ENCODE results near the gene KRT71. TPM values are rescaled to one million over a fixed set of nuclear protein-coding genes. Genes with fewer than 3 reads are reported as not detected.

The KRT71 gene
- total and polyA plus RNA-seq, 2 of the 8 experiments (the other 6 are each of a cell fraction or from before 2014, with no cell fraction given): not detected

GRCh38 chr12:52561880-52562449 lies 9.0 kb upstream of the KRT71 start:
- DNase-seq (ENCODE audit: low read depth in 1 of 2, low spot score in 2 of 2): no peak
- Histone ChIP-seq H3K4me2 (ENCODE audit: insufficient read depth in 1 of 2, low read depth in 2 of 2, low read length in 2 of 2) (no peak overlapping the region), H2BK15ac (ENCODE audit: low read length) (no peak overlapping the region), H4K8ac (ENCODE audit: extremely low read depth, insufficient read depth, low read length) (no peak overlapping the region), H3K18ac (ENCODE audit: extremely low read depth, low read length) (no peak overlapping the region), H4K5ac (ENCODE audit: insufficient read length, low read depth, low read length) (no peak overlapping the region), H3K4me3 (ENCODE audit: extremely low read depth in 1 of 4, insufficient read depth in 2 of 4, low read depth in 3 of 4, low read length in 4 of 4) (no peak overlapping the region), H2BK12ac (ENCODE audit: low read depth, low read length) (no peak overlapping the region), H3K79me1 (ENCODE audit: low read depth, low read length) (no peaks in the 10 kb centered on the region), H3K36me3 (ENCODE audit: control insufficient read depth in 2 of 4, insufficient read depth in 4 of 4, low read length in 3 of 4) (no peaks in the 10 kb centered on the region), H4K91ac (replicated peaks; ENCODE audit: insufficient read length, low read length) (no peak overlapping the region), H2BK5ac (ENCODE audit: low read depth, low read length) (no peak overlapping the region), H3K9ac (replicated peaks in 1 of 4; ENCODE audit: extremely low read depth in 1 of 4, low read depth in 3 of 4, low read length in 3 of 4) (no peak overlapping the region), H2BK20ac (ENCODE audit: low read length) (no peak overlapping the region), H3K79me2 (ENCODE audit: control insufficient read depth in 1 of 2, insufficient read depth in 2 of 2, low read length in 2 of 2) (no peaks in the 10 kb centered on the region), H4K20me1 (replicated peaks in 1 of 2; ENCODE audit: control insufficient read depth in 1 of 2, insufficient read depth in 2 of 2, low read length in 2 of 2) (no peaks in the 10 kb centered on the region), H2BK120ac (replicated peaks; ENCODE audit: low read depth, low read length) (no peak overlapping the region), H2AK5ac (ENCODE audit: low read depth, low read length) (no peak overlapping the region), H3K27ac (ENCODE audit: low read depth, low read length) (no peak overlapping the region), H3K4me1 (replicated peaks in 1 of 4; ENCODE audit: control insufficient read depth in 3 of 4, insufficient read depth in 4 of 4, low read length in 3 of 4) (no peaks in the 10 kb centered on the region), H3K27me3 (replicated peaks in 1 of 4; ENCODE audit: control insufficient read depth in 3 of 4, extremely low read depth in 1 of 4, insufficient read depth in 3 of 4, low read length in 3 of 4) (no peaks in the 10 kb centered on the region), H3K23me2 (ENCODE audit: low read depth, low read length) (no peaks in the 10 kb centered on the region), H3K9me3 (ENCODE audit: insufficient read depth in 2 of 2, low read depth in 1 of 2, low read length in 1 of 2) (no peaks in the 10 kb centered on the region), H3K14ac (ENCODE audit: insufficient read length) (no peak overlapping the region), H3K56ac (replicated peaks; ENCODE audit: insufficient read length, low read depth, low read length) (no peak overlapping the region), H3K4ac (replicated peaks; ENCODE audit: insufficient read length, low read depth, low read length) (no peak overlapping the region), H2AFZ (ENCODE audit: low read length) (no peak overlapping the region), H3K23ac (ENCODE audit: insufficient read length) (no peak overlapping the region)
- FAIRE-seq: no peak
- ChIA-PET POLR2A (ENCODE audit: partially characterized antibody) (no interaction called here), CTCF (ENCODE audit: partially characterized antibody) (interaction anchor here (0.6 to 8.3 kb wide), 23 partner anchors 11 to 417 kb away, joined by 3 to 47 read pairs (median 3); partner anchors contain the start of genes KRT5 and KRT74)
- 89% methylated on average over 3 of the region's 3 CpGs; no CpG with 5 or more reads in 1 of the 2 experiments for WGBS, 2 experiments (ENCODE audit: extremely low coverage in 1 of 2, insufficient coverage in 1 of 2, insufficient read length in 1 of 2, insufficient replicate concordance in 2 of 2, low coverage in 1 of 2, low lambda C conversion rate in 2 of 2, missing lambda C conversion rate in 1 of 2)
- TF ChIP-seq SIX5 (IDR thresholded peaks at IDR 0.05; ENCODE audit: low read depth, low read length) (no peak), PHF8 (conservative IDR thresholded peaks at IDR 0.05; ENCODE audit: low read depth, low read length) (no peak), FOSL1 (IDR thresholded peaks at IDR 0.05; ENCODE audit: insufficient read depth, low read depth, low read length) (no peak), TAF7 (optimal IDR thresholded peaks at IDR 0.05; ENCODE audit: borderline replicate concordance, low read depth, low read length) (no peak), CREB1 (IDR thresholded peaks at IDR 0.05) (no peak), CTCF (IDR thresholded peaks at IDR 0.05; ENCODE audit: control extremely low read depth in 1 of 3, insufficient read depth in 1 of 3, low read depth in 1 of 3, low read length in 3 of 3) (peak; percentile 47 to 56 (median 56)), RAD21 (IDR thresholded peaks at IDR 0.05 in 1 of 2, conservative IDR thresholded peaks at IDR 0.05 in 1 of 2; ENCODE audit: low read depth in 2 of 2, low read length in 2 of 2) (peak; percentile 29 to 46; a peak in 3 of 4 replicates), SP2 (IDR thresholded peaks at IDR 0.05; ENCODE audit: low read length) (no peak), SIN3A (conservative IDR thresholded peaks at IDR 0.05 in 1 of 2, IDR thresholded peaks at IDR 0.05 in 1 of 2; ENCODE audit: low read depth in 1 of 2, low read length in 2 of 2) (no peak), POLR2AphosphoS5 (IDR thresholded peaks at IDR 0.05; ENCODE audit: low read depth, low read length) (no peak), NRF1 (IDR thresholded peaks at IDR 0.05; ENCODE audit: low read depth, low read length) (no peak)

Measured in H1 (cell line).